Tibial nerve (tissue), 4 donors: ENCODE data around the gene DENND5B. TPM values are rescaled to one million over a fixed set of nuclear protein-coding genes. Genes with fewer than 3 reads are reported as not detected.
"Not testable (repeated sequence)": the region's sequence is repeated elsewhere in the genome, so short reads cannot be mapped to it uniquely, and the experiment has no call there.

Experiments used
- DNase-seq, 2 donors: peaks; one replicate each; pipeline ENCODE4 v3.0.0-alpha.2; 2019; ENCODE audit warnings: low spot score in 2 of 2
- H3K27ac ChIP-seq, 4 donors: fragments of 200-600 bp; sonication (generic) in 3 of 4; one replicate each; pipeline ENCODE4 v1.5.1; 2017 to 2019; ENCODE audit warnings: mild to moderate bottlenecking in 1 of 4
- H3K27me3 ChIP-seq, 2 donors: fragments of 200-600 bp; sonication (generic) in 1 of 2; one replicate each; pipeline versions ENCODE4 v1.5.1 to v1.6.0; 2017 to 2019
- H3K36me3 ChIP-seq, 3 donors: fragments of 200-600 bp; sonication (generic); one replicate each; pipeline ENCODE4 v1.5.1; 2018 to 2019
- H3K4me1 ChIP-seq, 4 donors: fragments of 200-600 bp; sonication (generic) in 3 of 4; one replicate each; pipeline ENCODE4 v1.5.1; 2017 to 2019
- H3K4me3 ChIP-seq, 4 donors: fragments of 200-600 bp; sonication (generic) in 3 of 4; one replicate each; pipeline ENCODE4 v1.5.1; 2017 to 2019; ENCODE audit warnings: mild to moderate bottlenecking in 1 of 4, moderate library complexity in 1 of 4
- H3K9me3 ChIP-seq, 4 donors: fragments of 200-600 bp; sonication (generic) in 3 of 4; one replicate each; pipeline ENCODE4 v1.5.1; 2017 to 2019
- EP300 ChIP-seq, 2 donors: sonication (generic); formaldehyde crosslinking; IDR thresholded peaks; one replicate each; pipeline ENCODE4 v1.6.1; 2017; ENCODE audit warnings: antibody characterized with exemption in 2 of 2, mild to moderate bottlenecking in 1 of 2
- POLR2A ChIP-seq, 2 donors: fragments of 450-650 bp; IDR thresholded peaks; one replicate each; pipeline ENCODE4 v1.6.1; 2017; ENCODE audit warnings: antibody characterized with exemption in 2 of 2, mild to moderate bottlenecking in 2 of 2, moderate library complexity in 2 of 2
- WGBS, 2 donors: methylation state at CpG; one replicate each; pipeline ENCODE4 v1.1.5; 2018; 5-methylcytosine and 5-hydroxymethylcytosine counted together
- total RNA-seq, 4 donors: library from RNA; depleted of rRNA; stranded (reverse); fragments of >200 nt; gene quantifications; one replicate each; pipeline ENCODE4 v1.1.0, GENCODE V29; 2016
- TF ChIP-seq, protein P1 (sequence below), 5 experiments: fragments of 200-600 bp in 3 of 5; fragments of 450-650 bp in 2 of 5; sonication (generic) in 3 of 5; IDR thresholded peaks; one replicate each; pipeline ENCODE4 v1.5.1; 2016 to 2019; ENCODE audit warnings: antibody characterized with exemption in 5 of 5, mild to moderate bottlenecking in 3 of 5, moderate library complexity in 2 of 5

Gene DENND5B
- total RNA-seq, 4 donors from 2014 or later, result 22.6 to 55.7 (median 42.8) TPM

DNA sequence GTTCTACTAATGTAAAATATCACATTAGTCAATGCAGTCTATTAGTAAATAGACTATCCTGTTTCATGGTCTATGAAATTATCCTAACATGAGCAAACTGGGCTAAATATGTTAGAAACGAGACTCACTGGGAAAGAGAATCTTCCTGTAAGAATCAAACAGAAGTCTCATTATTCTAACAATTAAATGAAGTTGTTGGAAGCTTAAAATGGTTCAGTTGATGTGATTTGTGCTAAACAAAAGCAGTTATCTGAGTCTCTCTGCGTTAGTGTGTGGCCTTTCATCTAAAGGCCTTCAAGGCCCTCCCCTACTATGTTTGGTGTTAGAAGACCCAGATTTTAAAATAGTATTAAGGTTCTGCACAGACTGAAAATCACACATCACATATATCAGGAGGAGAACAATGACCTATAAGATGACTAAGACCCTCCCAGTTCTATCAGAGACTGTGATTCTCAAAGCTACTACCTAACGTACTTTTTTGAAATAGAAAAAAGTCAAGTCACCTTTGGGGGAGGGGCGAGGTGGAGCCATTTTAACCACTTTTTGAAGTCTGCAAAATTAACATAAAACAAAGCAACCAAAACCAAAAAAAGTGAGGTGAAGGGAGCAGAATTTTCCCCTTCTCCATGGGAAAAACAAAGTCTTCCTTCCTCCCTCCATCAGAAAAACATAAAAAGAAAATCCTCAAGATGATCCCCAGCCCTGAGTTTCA is 82.3 kb downstream of the DENND5B start:
- peaks cover 0 to 18% (median 6%) of the 10 kb centered on the region in 4 donors for H3K4me1 ChIP-seq
- DNase-seq, result no peak
- no peak overlapping the region for H3K27ac ChIP-seq
- H3K4me3 ChIP-seq, result no peak overlapping the region
- no peaks in the 10 kb centered on the region for H3K36me3 ChIP-seq
- WGBS, 2 donors, result 65 to 67% methylated on average over 4 of the region's 4 CpGs
- H3K27me3 ChIP-seq, result no peaks in the 10 kb centered on the region
- TF ChIP-seq, protein P1, sequence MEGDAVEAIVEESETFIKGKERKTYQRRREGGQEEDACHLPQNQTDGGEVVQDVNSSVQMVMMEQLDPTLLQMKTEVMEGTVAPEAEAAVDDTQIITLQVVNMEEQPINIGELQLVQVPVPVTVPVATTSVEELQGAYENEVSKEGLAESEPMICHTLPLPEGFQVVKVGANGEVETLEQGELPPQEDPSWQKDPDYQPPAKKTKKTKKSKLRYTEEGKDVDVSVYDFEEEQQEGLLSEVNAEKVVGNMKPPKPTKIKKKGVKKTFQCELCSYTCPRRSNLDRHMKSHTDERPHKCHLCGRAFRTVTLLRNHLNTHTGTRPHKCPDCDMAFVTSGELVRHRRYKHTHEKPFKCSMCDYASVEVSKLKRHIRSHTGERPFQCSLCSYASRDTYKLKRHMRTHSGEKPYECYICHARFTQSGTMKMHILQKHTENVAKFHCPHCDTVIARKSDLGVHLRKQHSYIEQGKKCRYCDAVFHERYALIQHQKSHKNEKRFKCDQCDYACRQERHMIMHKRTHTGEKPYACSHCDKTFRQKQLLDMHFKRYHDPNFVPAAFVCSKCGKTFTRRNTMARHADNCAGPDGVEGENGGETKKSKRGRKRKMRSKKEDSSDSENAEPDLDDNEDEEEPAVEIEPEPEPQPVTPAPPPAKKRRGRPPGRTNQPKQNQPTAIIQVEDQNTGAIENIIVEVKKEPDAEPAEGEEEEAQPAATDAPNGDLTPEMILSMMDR (IDR thresholded peaks at IDR 0.05), result no peak
- TF ChIP-seq POLR2A (IDR thresholded peaks at IDR 0.05) (no peak), EP300 (IDR thresholded peaks at IDR 0.05) (no peak)
- H3K9me3 ChIP-seq, result peaks cover 0 to 2% (median 0%) of the 10 kb centered on the region in 4 donors

DNA sequence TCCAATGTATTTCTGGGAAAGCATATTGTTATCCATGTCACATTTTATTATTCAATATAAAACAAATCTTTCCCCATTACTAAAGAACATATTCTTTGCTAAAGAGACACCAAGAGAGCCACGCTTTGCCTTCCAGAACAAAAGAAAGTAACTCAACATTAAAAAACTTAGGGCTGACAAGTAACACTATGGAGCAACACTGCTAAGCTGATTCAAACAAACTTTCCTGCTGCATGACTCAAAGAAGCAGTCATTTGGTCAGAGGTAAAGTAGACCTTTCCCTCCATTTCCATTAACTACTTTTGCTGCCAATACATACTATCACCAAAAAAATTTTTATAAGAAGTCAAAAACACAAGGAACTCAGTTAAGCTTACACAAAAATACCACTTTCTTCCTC is 83.0 kb downstream of the DENND5B start:
- H3K9me3 ChIP-seq, result peaks cover 0 to 2% (median 0%) of the 10 kb centered on the region in 4 donors
- DNase-seq, result no peak
- no peaks in the 10 kb centered on the region for H3K36me3 ChIP-seq
- H3K27me3 ChIP-seq, result no peaks in the 10 kb centered on the region
- H3K4me1 ChIP-seq, result peaks cover 0 to 18% (median 6%) of the 10 kb centered on the region in 4 donors
- TF ChIP-seq, protein P1 (IDR thresholded peaks at IDR 0.05), result no peak
- no peak for TF ChIP-seq EP300 (IDR thresholded peaks at IDR 0.05)
- no peak for TF ChIP-seq POLR2A (IDR thresholded peaks at IDR 0.05)
- no peak overlapping the region for H3K4me3 ChIP-seq
- WGBS, 2 donors, result 95 to 98% methylated on average over 1 of the region's 1 CpG
- H3K27ac ChIP-seq, result no peak overlapping the region

DNA sequence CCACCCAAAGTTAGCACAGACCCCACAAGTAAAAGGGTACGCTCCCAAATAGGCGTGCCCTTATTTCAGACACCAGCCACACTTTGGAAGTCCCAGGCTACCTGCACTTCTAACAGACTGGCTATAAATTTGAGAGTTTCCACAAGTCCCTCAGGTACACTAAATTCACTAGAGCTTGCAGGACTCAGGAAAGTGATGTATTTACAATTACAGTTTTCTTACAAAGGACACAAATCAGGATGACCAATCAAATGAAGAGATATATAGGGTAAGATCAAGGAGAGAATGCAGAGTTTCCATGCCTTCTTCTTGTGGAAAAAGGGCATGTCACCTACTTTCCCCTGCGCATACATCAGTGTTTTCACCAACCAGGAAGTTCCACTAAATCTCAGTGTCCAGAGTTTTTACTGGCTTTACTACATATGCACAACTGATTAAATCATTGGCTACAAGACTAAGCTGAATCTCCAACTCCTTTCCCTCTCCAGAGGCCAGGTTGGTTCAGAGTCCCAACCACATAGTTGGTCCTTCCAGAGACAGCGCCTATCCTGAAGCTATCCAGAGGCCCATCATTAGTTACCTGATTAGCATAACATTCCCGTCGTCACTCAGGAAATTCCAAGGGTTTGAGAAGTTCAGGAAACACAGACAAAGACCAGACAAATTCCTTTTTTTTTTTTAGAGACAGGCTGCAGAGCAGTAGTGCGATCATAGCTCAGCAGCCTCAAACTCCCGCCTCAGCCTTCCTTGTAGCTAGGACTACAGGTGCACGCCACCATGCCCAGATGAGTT is 84.2 kb downstream of the DENND5B start:
- WGBS, 2 donors, result 92 to 93% methylated on average over 9 of the region's 9 CpGs
- Histone ChIP-seq H3K4me1 (peaks cover 0 to 18% (median 6%) of the 10 kb centered on the region in 4 donors), H3K27ac (no peak overlapping the region)

DNA sequence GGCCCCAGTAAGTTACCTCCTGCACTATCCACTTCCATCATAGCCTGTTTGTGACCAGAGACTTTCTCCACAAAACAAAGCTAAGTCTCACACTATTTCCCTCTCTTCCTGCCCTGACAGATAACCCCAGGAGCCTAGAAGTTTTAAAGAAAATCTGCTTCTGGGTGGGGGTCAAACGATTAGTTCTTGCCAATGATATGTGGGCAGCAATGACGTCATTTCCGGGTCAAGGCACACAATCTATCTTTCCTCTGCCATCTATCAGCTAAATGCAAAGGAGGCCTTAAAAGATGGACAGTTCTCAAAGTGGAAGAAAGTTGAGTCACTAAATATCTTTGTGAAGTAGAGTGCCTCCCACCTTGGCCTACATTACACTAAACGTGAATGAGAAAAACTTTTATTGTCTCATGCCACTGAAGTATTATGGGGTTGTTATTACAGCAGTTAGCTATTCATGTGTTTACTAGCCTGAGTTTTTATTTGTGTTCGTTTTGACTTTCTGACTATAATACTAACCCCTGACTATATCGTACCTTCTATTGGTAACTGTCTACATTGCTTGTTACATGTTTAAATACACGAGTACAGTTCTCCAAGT is 86.2 kb downstream of the DENND5B start:
- Histone ChIP-seq H3K4me1 (peaks cover 0 to 18% (median 6%) of the 10 kb centered on the region in 4 donors), H3K4me3 (no peak overlapping the region), H3K36me3 (no peaks in the 10 kb centered on the region), H3K27ac (no peak overlapping the region), H3K27me3 (no peaks in the 10 kb centered on the region), H3K9me3 (peaks cover 0 to 2% (median 0%) of the 10 kb centered on the region in 4 donors)
- TF ChIP-seq, protein P1 (IDR thresholded peaks at IDR 0.05), result no peak
- TF ChIP-seq POLR2A (IDR thresholded peaks at IDR 0.05) (no peak), EP300 (IDR thresholded peaks at IDR 0.05) (no peak)
- 91% methylated on average over 7 of the region's 7 CpGs for WGBS, 2 donors
- no peak for DNase-seq

More for the DNA sequence above, 84.2 kb downstream of the DENND5B start:
- no peaks in the 10 kb centered on the region for H3K36me3 ChIP-seq
- no peak for TF ChIP-seq POLR2A (IDR thresholded peaks at IDR 0.05)
- TF ChIP-seq, protein P1 (IDR thresholded peaks at IDR 0.05), result no peak
- TF ChIP-seq EP300 (IDR thresholded peaks at IDR 0.05), result no peak
- no peak for DNase-seq
- no peak overlapping the region for H3K4me3 ChIP-seq
- no peaks in the 10 kb centered on the region for H3K27me3 ChIP-seq
- H3K9me3 ChIP-seq, result peaks cover 0 to 2% (median 0%) of the 10 kb centered on the region in 4 donors

DNA sequence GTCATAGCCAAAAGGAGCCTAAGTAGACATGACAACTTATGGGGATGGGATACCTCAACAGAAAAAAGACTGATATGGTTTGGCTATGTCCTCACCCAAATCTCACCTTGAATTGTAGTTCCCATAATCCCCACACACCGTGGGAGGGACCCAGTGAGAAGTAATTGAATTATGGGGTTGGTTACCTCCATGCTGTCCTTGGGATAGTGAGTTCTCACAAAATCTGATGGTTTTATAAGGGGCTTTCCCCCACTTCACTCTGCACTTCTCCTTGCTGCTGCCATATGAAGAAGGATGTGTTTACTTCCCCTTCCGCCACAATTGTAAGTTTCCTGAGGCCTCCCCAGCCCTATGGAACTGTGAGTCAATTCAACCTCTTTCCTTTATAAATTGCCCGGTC is 89.9 kb downstream of the DENND5B start:
- not testable (repeated sequence) for H3K4me3 ChIP-seq, H3K27ac ChIP-seq, H3K9me3 ChIP-seq, H3K27me3 ChIP-seq, DNase-seq, H3K36me3 ChIP-seq
- 93% methylated on average over 3 of the region's 3 CpGs for WGBS, 2 donors
- peaks cover 0 to 14% (median 3%) of the 10 kb centered on the region in 4 donors for H3K4me1 ChIP-seq
